ENCODE results near the gene NEURL2.

Gene NEURL2

DNA sequence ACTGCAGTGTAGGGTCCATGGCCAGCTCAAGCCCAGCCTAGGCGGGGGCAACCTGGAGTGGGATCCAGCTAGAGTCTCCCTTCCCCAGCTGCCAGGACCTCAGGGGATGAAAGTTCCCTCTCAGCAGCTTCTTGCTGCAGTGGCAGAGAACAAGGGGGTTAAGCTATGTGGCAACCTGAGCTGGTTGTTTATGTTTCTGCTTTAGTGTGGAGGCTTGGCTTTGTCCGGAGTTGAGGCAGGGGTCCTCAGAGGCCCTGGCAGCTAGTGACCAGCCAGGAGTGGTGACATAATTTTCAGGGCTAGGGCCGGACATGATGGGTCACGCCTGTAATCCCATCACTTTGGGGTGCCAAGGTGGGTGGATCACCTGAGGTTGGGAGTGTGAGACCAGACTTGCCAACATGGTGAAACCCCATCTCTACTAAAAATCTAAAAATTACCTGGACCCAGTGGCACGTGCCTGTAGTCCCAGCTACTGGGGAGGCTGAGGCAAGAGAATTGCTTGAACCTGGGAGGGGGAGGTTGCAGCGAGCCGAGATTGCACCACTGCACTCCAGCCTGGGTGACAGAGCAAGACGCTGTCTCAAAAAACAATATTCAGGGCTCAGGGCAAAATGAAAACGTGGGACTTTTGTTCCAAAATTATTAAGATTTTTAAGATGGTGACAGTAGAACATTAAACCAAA lies 35.0 kb upstream of the NEURL2 start:
- TF ChIP-seq, protein P1, sequence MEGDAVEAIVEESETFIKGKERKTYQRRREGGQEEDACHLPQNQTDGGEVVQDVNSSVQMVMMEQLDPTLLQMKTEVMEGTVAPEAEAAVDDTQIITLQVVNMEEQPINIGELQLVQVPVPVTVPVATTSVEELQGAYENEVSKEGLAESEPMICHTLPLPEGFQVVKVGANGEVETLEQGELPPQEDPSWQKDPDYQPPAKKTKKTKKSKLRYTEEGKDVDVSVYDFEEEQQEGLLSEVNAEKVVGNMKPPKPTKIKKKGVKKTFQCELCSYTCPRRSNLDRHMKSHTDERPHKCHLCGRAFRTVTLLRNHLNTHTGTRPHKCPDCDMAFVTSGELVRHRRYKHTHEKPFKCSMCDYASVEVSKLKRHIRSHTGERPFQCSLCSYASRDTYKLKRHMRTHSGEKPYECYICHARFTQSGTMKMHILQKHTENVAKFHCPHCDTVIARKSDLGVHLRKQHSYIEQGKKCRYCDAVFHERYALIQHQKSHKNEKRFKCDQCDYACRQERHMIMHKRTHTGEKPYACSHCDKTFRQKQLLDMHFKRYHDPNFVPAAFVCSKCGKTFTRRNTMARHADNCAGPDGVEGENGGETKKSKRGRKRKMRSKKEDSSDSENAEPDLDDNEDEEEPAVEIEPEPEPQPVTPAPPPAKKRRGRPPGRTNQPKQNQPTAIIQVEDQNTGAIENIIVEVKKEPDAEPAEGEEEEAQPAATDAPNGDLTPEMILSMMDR (IDR thresholded peaks at IDR 0.05; ENCODE audit: low read depth, low read length, missing control alignments) = no peak
- no peak overlapping the region for H3K4me3 ChIP-seq (ENCODE audit: low read depth, low read length)
- DNase-seq (ENCODE audit: low read depth) = no peak

DNA sequence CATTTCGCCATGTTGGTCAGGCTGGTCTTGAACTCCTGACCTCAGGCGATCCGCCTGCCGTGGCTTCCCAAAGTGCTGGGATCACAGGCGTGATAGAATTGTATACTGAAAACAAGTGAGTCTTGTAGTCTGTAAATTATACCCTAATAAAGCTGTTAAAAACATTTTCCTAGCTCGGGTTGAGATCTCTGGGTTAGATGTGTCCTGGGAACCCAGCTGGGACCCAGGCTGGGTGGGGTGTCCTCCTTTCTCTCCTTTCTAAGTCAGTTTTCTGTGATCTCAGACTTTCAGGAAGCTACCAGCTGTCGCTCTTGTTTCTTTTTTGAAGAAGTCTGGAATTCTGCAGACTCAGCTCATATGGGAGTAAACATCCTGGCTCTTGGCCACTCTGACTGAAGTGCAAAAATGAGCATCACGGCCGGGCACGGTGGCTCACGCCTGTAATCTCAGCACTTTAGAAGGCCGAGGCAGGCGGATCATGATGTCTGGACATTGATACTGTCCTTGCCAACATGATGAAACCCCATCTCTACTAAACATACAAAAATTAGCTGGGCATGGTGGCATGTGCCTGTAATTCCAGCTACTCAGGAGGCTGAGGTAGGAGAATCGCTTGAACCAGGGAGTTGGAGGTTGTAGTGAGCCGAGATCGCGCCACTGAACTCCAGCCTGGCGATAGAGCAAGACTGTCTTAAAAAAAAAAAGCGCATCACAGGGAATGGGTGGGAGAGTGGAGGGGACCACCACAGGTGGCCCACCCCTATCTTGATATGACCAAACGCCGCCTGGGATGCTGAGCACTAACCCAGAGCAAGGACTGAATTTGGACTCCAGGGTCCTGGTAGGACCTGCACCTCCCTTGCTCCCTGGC lies 33.6 kb upstream of the NEURL2 start:
- TF ChIP-seq, protein P1 (IDR thresholded peaks at IDR 0.05; ENCODE audit: low read depth, low read length, missing control alignments) = no peak
- DNase-seq (ENCODE audit: low read depth) = no peak
- no peak overlapping the region for H3K4me3 ChIP-seq (ENCODE audit: low read depth, low read length)

DNA sequence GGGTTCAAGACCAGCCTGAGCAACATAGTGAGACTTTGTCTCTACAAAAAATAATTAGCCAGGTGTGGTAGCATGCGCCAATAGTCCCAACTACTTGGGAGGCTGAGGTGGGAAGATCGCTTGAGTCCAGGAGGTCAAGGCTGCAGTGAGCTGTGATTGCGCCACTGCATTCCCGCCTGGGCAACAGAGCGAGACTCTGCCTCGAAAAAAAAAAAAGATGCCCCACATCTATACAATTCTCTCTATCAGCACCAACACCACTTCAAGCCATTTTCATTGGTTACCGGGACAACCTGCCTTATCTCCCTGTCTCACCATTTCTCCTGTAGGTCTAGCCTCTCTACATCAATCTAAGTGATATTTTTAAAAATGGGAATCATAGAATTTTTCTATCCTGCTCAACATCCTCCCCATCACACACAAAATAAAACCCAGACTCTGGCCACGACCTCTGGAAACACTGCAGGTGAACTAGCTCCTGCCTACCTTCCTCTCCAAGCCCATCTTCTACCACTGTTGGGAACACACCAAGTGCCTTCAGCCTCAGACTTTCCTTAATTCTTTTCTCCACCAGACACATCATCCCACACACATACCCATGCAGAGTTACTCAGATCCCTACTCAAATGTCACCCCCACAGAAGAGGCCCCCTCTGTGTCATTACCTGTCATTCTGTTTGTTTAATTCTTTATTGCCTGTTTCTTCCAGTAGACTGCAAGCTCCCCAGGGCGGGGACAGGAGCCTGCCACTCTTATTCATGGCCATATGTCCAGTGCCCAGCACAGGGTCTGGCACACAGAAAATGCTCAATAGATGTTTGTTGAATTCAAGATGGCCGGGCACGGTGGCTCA lies 30.6 kb upstream of the NEURL2 start:
- no peak overlapping the region for H3K4me3 ChIP-seq (ENCODE audit: low read depth, low read length)
- DNase-seq (ENCODE audit: low read depth) = no peak
- TF ChIP-seq, protein P1 (IDR thresholded peaks at IDR 0.05; ENCODE audit: low read depth, low read length, missing control alignments) = no peak

DNA sequence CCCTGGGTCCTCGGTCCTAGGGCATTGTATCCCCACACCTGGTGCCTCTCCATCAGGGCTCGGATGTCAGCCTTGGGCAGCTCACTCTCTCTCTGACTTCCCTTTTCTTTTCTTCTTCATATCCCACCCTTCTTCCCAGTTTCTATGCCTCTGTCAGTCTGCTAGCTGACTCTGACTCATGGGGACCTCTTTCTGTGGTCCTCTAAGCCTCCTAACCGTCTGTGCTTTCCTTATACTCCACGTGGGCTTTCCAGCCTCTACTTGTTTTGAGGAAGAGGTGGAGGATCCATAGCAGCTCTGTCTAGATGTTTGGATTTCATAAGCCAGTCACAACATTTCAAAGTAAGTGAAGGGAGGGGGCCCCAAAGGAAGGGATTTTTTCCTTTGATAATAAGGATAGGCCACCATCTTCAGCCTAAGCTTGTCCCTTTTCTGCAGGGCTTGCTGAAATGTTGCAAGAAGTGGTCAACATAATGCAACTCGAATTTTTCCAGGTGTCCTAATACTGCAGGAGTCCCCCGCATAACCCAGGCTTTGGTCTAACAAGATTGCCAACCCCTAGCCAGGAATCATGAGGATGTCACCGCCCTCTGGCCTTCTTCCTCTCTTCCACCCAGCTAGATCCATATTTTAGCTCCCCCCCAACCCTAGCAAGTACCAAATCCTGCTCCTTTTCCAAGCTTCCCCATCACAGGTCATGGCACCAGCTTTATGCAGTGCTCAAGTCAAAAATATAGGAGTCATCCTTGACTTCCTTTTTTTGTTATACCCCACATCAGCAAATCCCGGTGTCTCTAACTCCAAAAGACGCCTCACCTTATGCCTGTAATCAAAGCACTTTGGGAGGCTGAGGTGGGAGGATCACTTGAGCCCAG lies 29.7 kb upstream of the NEURL2 start:
- no peak for DNase-seq (ENCODE audit: low read depth)
- TF ChIP-seq, protein P1 (IDR thresholded peaks at IDR 0.05; ENCODE audit: low read depth, low read length, missing control alignments) = no peak
- H3K4me3 ChIP-seq (ENCODE audit: low read depth, low read length) = no peak overlapping the region

DNA sequence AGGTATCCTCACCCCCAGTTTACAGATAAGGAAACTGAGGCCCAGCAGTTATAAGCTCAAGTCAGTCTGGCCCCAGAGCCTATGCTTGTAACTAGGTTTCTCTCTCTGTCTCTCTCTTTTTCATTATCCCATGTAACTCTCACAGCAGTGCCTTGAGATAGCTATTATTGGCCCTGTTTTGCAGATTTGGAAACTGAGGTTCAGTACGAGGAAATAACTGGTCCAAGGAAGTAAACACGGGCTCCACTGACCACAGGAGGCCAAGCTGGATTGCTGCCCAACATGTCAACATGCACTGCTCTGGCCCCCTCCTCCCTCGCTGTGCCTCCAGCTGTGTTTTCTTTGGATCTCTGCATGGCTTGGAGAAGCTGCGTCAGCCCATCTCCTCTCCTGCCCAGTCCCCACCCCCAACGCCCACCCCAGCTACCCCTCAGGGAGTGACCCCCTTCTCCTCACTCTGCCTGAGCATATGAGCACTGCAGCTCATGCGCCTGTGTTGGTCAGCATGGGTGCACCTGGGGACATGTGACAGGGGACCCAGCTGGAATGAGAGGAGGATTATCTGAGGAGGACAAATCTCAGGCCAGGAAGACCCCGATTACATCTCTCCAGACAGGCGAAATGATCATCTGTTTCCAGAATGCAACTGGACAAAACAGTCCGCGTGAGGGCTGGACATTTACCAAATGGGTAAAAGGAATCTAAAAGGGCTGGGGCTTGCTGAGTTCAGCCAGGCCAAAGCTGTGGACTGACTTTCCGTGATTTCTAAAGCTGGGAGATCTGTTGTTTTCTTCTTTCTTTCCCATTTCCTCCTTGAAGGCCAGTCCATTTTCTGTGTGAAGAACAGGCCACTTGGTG lies 28.8 kb upstream of the NEURL2 start:
- TF ChIP-seq, protein P1 (IDR thresholded peaks at IDR 0.05; ENCODE audit: low read depth, low read length, missing control alignments) = no peak
- H3K4me3 ChIP-seq (ENCODE audit: low read depth, low read length) = no peak overlapping the region
- DNase-seq (ENCODE audit: low read depth) = no peak

All from GM12864 (cell line).